ENCODE results near the gene OCSTAMP.

OCSTAMP gene

GRCh38 chr20:46523696-46524328, 26.6 kb downstream of the OCSTAMP start:
- TF ChIP-seq CTCF (conservative IDR thresholded peaks at IDR 0.05): no peak
- no peak overlapping the region for H3K27ac ChIP-seq

GRCh38 chr20:46523108-46523507, 27.3 kb downstream of the OCSTAMP start:
- H3K27ac ChIP-seq: no peak overlapping the region
- TF ChIP-seq CTCF (conservative IDR thresholded peaks at IDR 0.05): no peak

GRCh38 chr20:46520976-46521579, 29.4 kb downstream of the OCSTAMP start:
- no peak overlapping the region for H3K27ac ChIP-seq
- TF ChIP-seq CTCF (conservative IDR thresholded peaks at IDR 0.05): peak; percentile 95

- H3K27ac ChIP-seq: no peak overlapping the region
Measured at GRCh38 chr20:46520540-46520939, 29.9 kb downstream of the OCSTAMP start.

GRCh38 chr20:46519471-46520068, 30.9 kb downstream of the OCSTAMP start:
- no peak overlapping the region for H3K27ac ChIP-seq
- TF ChIP-seq CTCF (conservative IDR thresholded peaks at IDR 0.05): 0 out of 2 replicates have a peak, but pooled peaks have one; percentile 16

More at GRCh38 chr20:46520540-46520939, 29.9 kb downstream of the OCSTAMP start:
- no peak for TF ChIP-seq CTCF (conservative IDR thresholded peaks at IDR 0.05)

- TF ChIP-seq CTCF (conservative IDR thresholded peaks at IDR 0.05): no peak
Measured at GRCh38 chr20:46512943-46513844, 37.3 kb downstream of the OCSTAMP start, which contains the start of gene ZNF334. Gene ZNF334 (minus strand): TSS chr20:46513559. CDS start chr20:46512102, 1,457 bp downstream.

More at GRCh38 chr20:46512943-46513844, 37.3 kb downstream of the OCSTAMP start, which contains the start of gene ZNF334:
- peak within 1 kb of the TSS; percentile 31; the same call in 1 of the 2 replicates for H3K27ac ChIP-seq

Data from VCaP (cell line).